Mucosa of descending colon (tissue), 3 donors: ENCODE measurements around the gene CD8A. TPM values are rescaled to one million over a fixed set of nuclear protein-coding genes. Genes with fewer than 3 reads are reported as not detected.
A peak's percentile ranks its signal among the peaks of the same experiment; 100 is the strongest.
"Not testable (repeated sequence)": the region's sequence is repeated elsewhere in the genome, so short reads cannot be mapped to it uniquely, and the experiment has no call there.

ENCODE experiments used
- ATAC-seq: fragments of 200-7000 bp; cut with Tn5 transposase; one replicate; pipeline ENCODE4 v1.9.1; 2020; ENCODE audit warnings: mild to moderate bottlenecking, moderate library complexity
- DNase-seq, 3 donors: peaks; one replicate each; pipeline ENCODE4 v3.0.0-alpha.2; 2020
- H3K36me3 ChIP-seq: fragments of 200-600 bp; one replicate; pipeline ENCODE4 v1.8.0; 2021; ENCODE audit warnings: low read depth, mild to moderate bottlenecking
- H3K4me1 ChIP-seq: fragments of 200-600 bp; one replicate; pipeline ENCODE4 v1.8.0; 2021; ENCODE audit warnings: low read depth, mild to moderate bottlenecking
- H3K4me3 ChIP-seq: fragments of 200-600 bp; one replicate; pipeline ENCODE4 v1.8.0; 2021; ENCODE audit warnings: mild to moderate bottlenecking
- H3K9me3 ChIP-seq: fragments of 200-600 bp; one replicate; pipeline ENCODE4 v1.8.0; 2021; ENCODE audit warnings: mild to moderate bottlenecking
- CTCF ChIP-seq: fragments of 200-600 bp; IDR thresholded peaks from one replicate; pipeline ENCODE4 v1.8.0; 2022; ENCODE audit warnings: antibody characterized with exemption, mild to moderate bottlenecking
- intact Hi-C, 2 donors: fragments of 100-400 bp; cut with DNase I in 1 of 2; cut with micrococcal nuclease in 1 of 2; formaldehyde crosslinking; loops; one replicate each; pipeline versions ENCODE4 v1.11.0 to v1.11.1; 2022; cut with DNase I, micrococcal nuclease
- long read RNA-seq, 2 donors: library from polyadenylated mRNA; unstranded; transcript quantifications; one replicate each; pipeline ENCODE4 v2.0.0, GENCODE V29; 2019 to 2021
- total RNA-seq, 3 donors: library from RNA; stranded (reverse); fragmentation: NEBNext Ultra II Directional in 2 of 3; extraction: Animal tissue kit (Norgen Biotek cat#: 25700) in 2 of 3; gene quantifications; one replicate each; pipeline versions ENCODE4 v1.2.1 to v1.2.4, GENCODE V29; 2021 to 2023
- donor health status: DM: no; HTN: no; CAD: no; lungs with moderate emphysema.
- donor health status: DM: no; HTN: no; CAD: no.
- donor health status: DM: no; HTN: yes; CAD: no.

The CD8A gene
- total RNA-seq: 1 to 10 TPM; 4.1 to 9.1 (median 9.1) TPM
- long read RNA-seq, donor 1, transcript CD8A-201 (6 exons, 2,873 nt): major isoform, 6 of 8 reads
- long read RNA-seq, donor 1, partial matches to known transcripts: 2 of 8 reads
- long read RNA-seq, donor 1, other reads (novel, unspliced or antisense): 0 of 8 reads
- long read RNA-seq, donor 2, partial matches to known transcripts: 4 of 8 reads
- long read RNA-seq, donor 2, other reads (novel, unspliced or antisense): 0 of 8 reads

GRCh38 chr2:86790676-86791572 is at the start of gene CD8A:
Gene CD8A (minus strand): TSS chr2:86790913. CDS start chr2:86790825, 88 bp downstream.
- ATAC-seq: peak; percentile 33

GRCh38 chr2:86839871-86840548 is 49.3 kb upstream of the CD8A start:
- intact Hi-C loops, H3K9me3 ChIP-seq, H3K36me3 ChIP-seq, H3K4me1 ChIP-seq, DNase-seq, ATAC-seq, H3K4me3 ChIP-seq: not testable (repeated sequence)

More at GRCh38 chr2:86790676-86791572, at the start of gene CD8A:
- Histone ChIP-seq H3K4me3 (no peak within 1 kb of the TSS), H3K9me3 (no peaks in the 10 kb centered on the region), H3K4me1 (peaks cover 19% of the 10 kb centered on the region), H3K36me3 (no peaks in the 10 kb centered on the region)
- intact Hi-C loops: no loop called here
- DNase-seq: peak in 2 of 3 donors; percentile 32 to 64
- no peak for TF ChIP-seq CTCF

- not testable (repeated sequence) for ATAC-seq
These were observed 48.7 kb upstream of the CD8A start for GRCh38 chr2:86839455-86839854.

GRCh38 chr2:86837714-86838113 is 47.0 kb upstream of the CD8A start:
- H3K9me3 ChIP-seq, intact Hi-C loops, H3K36me3 ChIP-seq, H3K4me1 ChIP-seq, ATAC-seq, H3K4me3 ChIP-seq, DNase-seq: not testable (repeated sequence)

More at GRCh38 chr2:86839455-86839854, 48.7 kb upstream of the CD8A start:
- H3K4me1 ChIP-seq, H3K9me3 ChIP-seq, H3K36me3 ChIP-seq, intact Hi-C loops, DNase-seq, H3K4me3 ChIP-seq: not testable (repeated sequence)

GRCh38 chr2:86836915-86837695 is 46.4 kb upstream of the CD8A start:
- H3K36me3 ChIP-seq, H3K4me1 ChIP-seq, H3K9me3 ChIP-seq, intact Hi-C loops, H3K4me3 ChIP-seq: not testable (repeated sequence)
- DNase-seq: peak in 2 of 3 donors; percentile 49 to 75
- peak; percentile 97 for ATAC-seq

DNA sequence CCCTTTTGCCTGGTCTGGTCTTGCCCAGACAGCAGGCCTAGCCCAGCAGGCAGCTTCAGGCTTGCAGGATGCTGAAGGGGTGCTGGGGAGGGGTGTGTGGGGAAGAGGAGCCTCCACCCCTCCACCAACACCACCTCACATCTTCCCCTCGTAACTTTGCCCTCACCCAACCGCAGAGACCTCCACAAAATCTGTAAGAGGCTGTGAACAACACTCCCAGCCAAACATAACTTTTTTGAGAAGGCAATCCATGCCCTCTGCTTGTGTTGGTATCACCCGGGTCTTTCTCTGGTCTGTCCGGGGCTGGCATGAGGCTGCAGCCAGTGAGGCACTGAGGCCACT is 44.8 kb upstream of the CD8A start:
- H3K4me1 ChIP-seq, ATAC-seq, H3K9me3 ChIP-seq, intact Hi-C loops, H3K4me3 ChIP-seq, DNase-seq, H3K36me3 ChIP-seq: not testable (repeated sequence)

GRCh38 chr2:86833315-86833714 is 42.6 kb upstream of the CD8A start:
- H3K9me3 ChIP-seq: no peaks in the 10 kb centered on the region
- ATAC-seq (no peak), DNase-seq (no peak)
- intact Hi-C loops: no loop called here
- H3K36me3 ChIP-seq: no peaks in the 10 kb centered on the region
- no peak overlapping the region for H3K4me3 ChIP-seq
- no peak for TF ChIP-seq CTCF
- no peaks in the 10 kb centered on the region for H3K4me1 ChIP-seq
